Neural cell (in vitro differentiated cells): ENCODE measurements around the gene PDE2A. TPM values are rescaled to one million over a fixed set of nuclear protein-coding genes. Genes with fewer than 3 reads are reported as not detected.

ENCODE experiments used
- H2AFZ ChIP-seq: fragments of 200-600, 300-800 bp; sonication (generic), shearing (Covaris generic); 2 replicates; pipeline ENCODE4 v1.6.0; 2014; ENCODE audit warnings: low read depth, mild to moderate bottlenecking, antibody characterized with exemption, low read length, moderate library complexity
- H3F3A ChIP-seq: fragments of 200-600 bp; shearing (Covaris generic); 2 replicates; pipeline ENCODE4 v1.6.1; 2016; ENCODE audit warnings: mild to moderate bottlenecking, moderate library complexity, mixed read lengths, antibody characterized with exemption, low read length; ENCODE audit not compliant: insufficient read depth, poor library complexity, severe bottlenecking
- H3K27ac ChIP-seq: fragments of 200-600, 300-800 bp; sonication (generic), shearing (Covaris generic); 2 replicates; pipeline ENCODE4 v1.5.1; 2014; ENCODE audit warnings: mild to moderate bottlenecking, low read length, moderate library complexity
- H3K27me3 ChIP-seq: fragments of 300-800, 200-600 bp; sonication (generic), shearing (Covaris generic); 2 replicates; pipeline ENCODE4 v1.6.0; 2014; ENCODE audit warnings: mild to moderate bottlenecking, low read depth, low read length, moderate library complexity; ENCODE audit not compliant: insufficient read depth
- H3K36me3 ChIP-seq: fragments of 300-800, 200-600 bp; sonication (generic), shearing (Covaris generic); 2 replicates; pipeline ENCODE4 v1.5.1; 2014; ENCODE audit warnings: mild to moderate bottlenecking, antibody characterized with exemption, low read length, moderate library complexity; ENCODE audit not compliant: insufficient read depth
- H3K4me2 ChIP-seq: fragments of 300-800, 200-600 bp; sonication (generic), shearing (Covaris generic); 2 replicates; pipeline ENCODE4 v1.6.0; 2014; ENCODE audit warnings: mild to moderate bottlenecking, low read length
- H3K4me3 ChIP-seq: fragments of 300-800, 200-600 bp; sonication (generic), shearing (Covaris generic); 2 replicates; pipeline ENCODE4 v1.5.1; 2014; ENCODE audit warnings: mild to moderate bottlenecking, low read length, moderate library complexity
- H3K79me2 ChIP-seq: fragments of 200-600 bp; shearing (Covaris generic); replicated peaks from 2 replicates; pipeline ENCODE4 v1.6.0; 2014; ENCODE audit warnings: mild to moderate bottlenecking, low read length, moderate library complexity; ENCODE audit not compliant: insufficient read depth
- H3K9ac ChIP-seq: fragments of 300-800, 200-600 bp; sonication (generic), shearing (Covaris generic); 2 replicates; pipeline ENCODE4 v1.6.1; 2016; ENCODE audit warnings: mild to moderate bottlenecking, low read length, mixed read lengths
- H3K9me2 ChIP-seq: fragments of 200-600 bp; shearing (Covaris generic); 2 replicates; pipeline ENCODE4 v1.6.1; 2016; ENCODE audit warnings: mild to moderate bottlenecking, low read length, mixed read lengths; ENCODE audit not compliant: insufficient read depth
- H3K9me3 ChIP-seq: fragments of 200-600, 300-800 bp; sonication (generic), shearing (Covaris generic); 2 replicates; pipeline ENCODE4 v1.6.1; 2016; ENCODE audit warnings: mild to moderate bottlenecking, mixed run types, low read length, moderate library complexity, mixed read lengths
- H4K20me1 ChIP-seq: fragments of 200-600 bp; shearing (Covaris generic); 2 replicates; pipeline ENCODE4 v1.6.1; 2016; ENCODE audit warnings: mild to moderate bottlenecking, mixed run types; ENCODE audit not compliant: insufficient read depth
- CTCF ChIP-seq: fragments of 450-650 bp; IDR thresholded peaks from 2 replicates; pipeline ENCODE4 v1.5.1; 2014; ENCODE audit warnings: antibody characterized with exemption, mild to moderate bottlenecking, moderate library complexity; ENCODE audit not compliant: poor library complexity, severe bottlenecking
- EP300 ChIP-seq: fragments of 450-650 bp; conservative IDR thresholded peaks from 2 replicates; pipeline ENCODE4 v1.6.1; 2014; ENCODE audit warnings: antibody characterized with exemption, mild to moderate bottlenecking, moderate library complexity; ENCODE audit not compliant: poor library complexity, severe bottlenecking
- EZH2 ChIP-seq: fragments of 200-600, 300-800 bp; shearing (Covaris generic), sonication (generic); IDR thresholded peaks from 2 replicates; pipeline ENCODE4 v1.6.1; 2014; ENCODE audit warnings: antibody characterized with exemption, low read length, borderline replicate concordance, mild to moderate bottlenecking; ENCODE audit not compliant: insufficient read depth, poor library complexity, severe bottlenecking
- MXI1 ChIP-seq: fragments of 450-650 bp; conservative IDR thresholded peaks from 2 replicates; pipeline ENCODE4 v1.6.1; 2014; ENCODE audit warnings: antibody characterized with exemption, mild to moderate bottlenecking; ENCODE audit not compliant: poor library complexity, severe bottlenecking
- POLR2AphosphoS5 ChIP-seq: IDR thresholded peaks from 2 replicates; pipeline ENCODE4 v1.6.1; 2012
- RAD21 ChIP-seq: fragments of 450-650 bp; conservative IDR thresholded peaks from 2 replicates; pipeline ENCODE4 v1.6.1; 2014; ENCODE audit warnings: antibody characterized with exemption, mild to moderate bottlenecking, moderate library complexity
- REST ChIP-seq: IDR thresholded peaks from 2 replicates; pipeline ENCODE4 v1.6.1; 2012; ENCODE audit warnings: borderline replicate concordance
- SMC3 ChIP-seq: fragments of 450-650 bp; conservative IDR thresholded peaks from 2 replicates; pipeline ENCODE4 v1.6.1; 2014; ENCODE audit warnings: antibody characterized with exemption, mild to moderate bottlenecking, moderate library complexity; ENCODE audit not compliant: poor library complexity
- TAF1 ChIP-seq: IDR thresholded peaks from 2 replicates; pipeline ENCODE4 v1.6.1; 2012; ENCODE audit warnings: low read depth
- polyA plus RNA-seq: library from polyadenylated mRNA; depleted of rRNA; stranded (reverse); fragments of >200 nt; gene quantifications from 2 replicates; pipeline ENCODE4 v1.2.3, GENCODE V29; 2014

The PDE2A gene
- polyA plus RNA-seq, 1 donor from 2014 or later: 11.6 TPM

- no peaks in the 10 kb centered on the region for H3K36me3 ChIP-seq
- H3K27ac ChIP-seq: no peak overlapping the region
- H4K20me1 ChIP-seq: no peaks in the 10 kb centered on the region
- no peak overlapping the region for H3K4me3 ChIP-seq
- H2AFZ ChIP-seq: no peak overlapping the region
- H3K4me2 ChIP-seq: no peak overlapping the region
- no peaks in the 10 kb centered on the region for H3K27me3 ChIP-seq
- no peaks in the 10 kb centered on the region for H3K79me2 ChIP-seq
- no peak overlapping the region for H3K9ac ChIP-seq
- TF ChIP-seq TAF1 (no peak), EZH2 (no peak), SMC3 (no peak), EP300 (no peak), RAD21 (no peak), MXI1 (no peak), CTCF (no peak), REST (no peak)
- H3K9me3 ChIP-seq: no peaks in the 10 kb centered on the region
- no peaks in the 10 kb centered on the region for H3F3A ChIP-seq
- no peaks in the 10 kb centered on the region for H3K9me2 ChIP-seq
Observed at GRCh38 chr11:72537051-72537450, 137.2 kb downstream of the PDE2A start.

- H3K4me3 ChIP-seq: no peak overlapping the region
- no peaks in the 10 kb centered on the region for H3F3A ChIP-seq
- no peak overlapping the region for H3K9ac ChIP-seq
- no peak overlapping the region for H2AFZ ChIP-seq
- no peaks in the 10 kb centered on the region for H3K9me2 ChIP-seq
- H3K4me2 ChIP-seq: no peak overlapping the region
- no peaks in the 10 kb centered on the region for H4K20me1 ChIP-seq
- H3K79me2 ChIP-seq: no peaks in the 10 kb centered on the region
- H3K27ac ChIP-seq: no peak overlapping the region
- no peaks in the 10 kb centered on the region for H3K9me3 ChIP-seq
- no peaks in the 10 kb centered on the region for H3K27me3 ChIP-seq
- H3K36me3 ChIP-seq: no peaks in the 10 kb centered on the region
- TF ChIP-seq EZH2 (no peak), RAD21 (no peak), POLR2AphosphoS5 (no peak), REST (no peak)
Observed at GRCh38 chr11:72535194-72535547, 139.1 kb downstream of the PDE2A start.
